ENCODE results near the gene CD247.
A peak's percentile ranks its signal among the peaks of the same experiment; 100 is the strongest.

CD247 gene

DNA sequence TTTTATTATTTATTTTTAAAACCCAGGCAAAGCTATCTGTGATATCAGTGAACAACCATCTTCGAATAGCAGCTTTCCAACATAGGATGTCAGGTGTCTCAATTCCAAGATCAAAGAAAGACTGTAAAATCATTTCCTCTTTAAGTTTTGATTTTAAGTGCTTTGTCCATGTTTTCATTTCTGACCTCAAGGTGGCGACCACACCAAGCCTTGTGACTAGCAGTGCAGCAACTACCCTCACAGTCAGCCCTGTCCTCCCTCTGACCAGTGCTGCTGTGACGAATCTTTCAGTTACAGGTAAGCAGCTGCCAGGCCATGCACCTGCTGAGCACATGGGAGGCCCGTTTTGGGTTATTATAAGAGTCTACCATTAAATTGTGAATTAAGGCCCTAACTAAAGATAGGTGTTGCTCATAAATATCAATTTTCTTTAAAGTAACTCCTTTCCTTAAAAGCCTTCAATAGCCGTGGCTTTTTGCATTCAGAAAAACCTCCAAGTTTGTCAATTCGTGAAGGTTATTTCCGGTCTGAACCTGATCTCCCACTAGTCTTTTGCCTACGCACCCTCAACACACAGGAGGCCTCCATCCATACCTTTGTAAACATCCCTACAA is 117.0 kb downstream of the CD247 start:
- DNase-seq, result peak; percentile 79

DNA sequence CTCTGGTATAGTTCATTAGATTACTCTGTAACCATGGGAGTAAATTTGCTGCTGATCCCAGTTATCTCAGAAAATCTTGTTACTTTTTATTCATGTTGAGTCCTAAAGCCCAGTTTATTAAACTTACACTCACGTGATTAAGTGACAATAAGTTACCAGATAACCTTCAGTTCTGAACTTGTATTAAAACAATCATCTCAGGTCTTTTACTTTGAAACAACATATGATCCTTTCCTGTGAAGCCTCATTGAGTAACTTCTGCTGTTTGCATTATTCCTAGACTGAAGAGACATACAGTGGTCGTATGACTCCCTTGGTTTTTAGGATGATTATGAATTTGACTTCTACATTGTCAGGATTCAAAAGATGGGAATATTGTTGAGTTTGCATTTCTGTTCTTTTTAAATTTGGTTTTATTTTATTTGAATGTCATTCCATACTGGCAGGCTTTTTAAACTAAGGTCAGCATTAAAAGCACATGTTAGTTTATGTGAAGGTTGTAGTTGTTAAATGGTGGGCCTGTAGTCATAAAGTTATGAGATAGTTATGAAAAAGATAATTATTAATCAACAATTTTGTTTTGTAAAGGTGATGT is 117.9 kb downstream of the CD247 start:
- DNase-seq, result no peak

DNA sequence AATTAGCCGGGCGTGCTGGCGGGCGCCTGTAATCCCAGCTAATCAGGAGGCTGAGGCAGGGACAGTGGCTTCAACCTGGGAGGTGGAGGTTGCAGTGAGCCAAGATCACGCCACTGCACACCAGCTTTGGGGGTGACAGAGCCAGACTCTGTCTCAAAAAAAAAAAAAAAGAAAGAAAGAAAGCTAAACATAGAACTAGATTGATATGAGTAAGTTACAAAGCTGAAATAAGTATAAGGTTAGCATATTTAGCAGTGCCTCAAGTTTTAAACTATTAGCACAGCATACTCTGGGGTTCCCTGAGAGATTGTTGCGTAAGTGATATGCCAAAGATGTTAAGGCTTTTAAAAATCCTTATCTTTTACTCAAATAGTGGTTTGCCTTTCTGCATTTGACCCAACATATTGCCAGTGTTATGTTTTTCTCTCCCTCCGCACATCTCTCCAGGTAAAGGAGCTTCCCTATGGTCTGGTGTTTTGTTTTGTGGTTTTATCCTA is 126.1 kb downstream of the CD247 start:
- no peak for DNase-seq

DNA sequence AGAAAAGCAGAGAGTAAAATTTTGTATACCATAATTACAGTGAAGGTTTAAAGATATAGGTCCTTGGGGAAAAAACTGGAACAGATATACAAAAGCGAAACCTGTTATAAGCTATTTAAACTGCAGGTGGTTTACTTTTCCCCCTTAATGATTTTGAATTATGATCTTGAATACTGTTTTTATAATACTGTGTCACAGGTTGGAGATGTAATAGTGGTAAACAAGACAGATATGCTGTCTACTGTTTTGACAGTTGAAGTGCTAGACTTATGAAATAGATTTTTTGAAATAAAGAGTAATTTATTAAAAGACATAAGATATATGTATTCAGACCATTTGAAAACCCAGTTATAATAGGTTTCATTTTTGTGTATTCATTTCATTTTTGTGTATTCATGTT is 129.4 kb downstream of the CD247 start:
- DNase-seq, result no peak

DNA sequence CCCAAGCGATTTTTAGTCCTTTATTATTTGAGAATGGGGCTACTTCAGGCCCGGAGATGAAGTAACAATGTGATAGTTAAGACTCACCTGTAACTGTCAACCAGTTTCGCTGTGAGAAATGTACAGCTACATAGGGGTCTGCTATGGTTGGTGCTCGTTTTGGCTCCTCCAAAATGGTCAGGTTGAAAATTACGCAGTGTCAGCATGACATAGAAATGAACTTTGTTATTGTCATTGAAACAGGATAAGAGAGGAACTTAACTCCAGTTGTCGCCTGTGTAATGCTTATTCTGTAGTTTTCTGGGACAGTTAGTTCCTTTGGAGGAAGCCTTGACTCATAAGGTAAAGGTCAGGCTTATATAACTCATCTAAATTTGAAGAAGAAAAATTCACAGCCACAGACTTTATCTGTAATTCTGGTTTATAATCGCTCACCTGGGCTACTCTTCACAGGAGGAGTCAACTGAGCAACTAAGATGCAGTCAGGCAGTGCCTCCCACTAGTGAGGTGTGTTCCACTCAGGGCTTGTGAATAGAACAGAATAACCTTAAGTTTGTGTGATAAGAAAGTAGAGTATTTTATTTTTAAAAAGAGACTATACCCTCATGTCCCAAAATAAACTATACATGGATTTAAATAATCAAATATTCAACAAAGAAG is 130.9 kb downstream of the CD247 start:
- DNase-seq, result peak; percentile 7

Data from RPMI8226 (cell line).